HL-60 (cell line): ENCODE data around the gene HIVEP1.

Source experiments
- CTCF ChIP-seq: IDR thresholded peaks from one replicate; pipeline ENCODE4 v1.5.1; 2011; ENCODE audit warnings: low read length, control low read depth, inconsistent platforms; ENCODE audit not compliant: insufficient read depth
- GABPA ChIP-seq: IDR thresholded peaks from 2 replicates; pipeline ENCODE4 v1.6.1; 2012; ENCODE audit warnings: low read depth
- POLR2AphosphoS5 ChIP-seq: IDR thresholded peaks from 2 replicates; pipeline ENCODE4 v1.6.1; 2012; ENCODE audit warnings: low read depth
- SPI1 ChIP-seq: IDR thresholded peaks from 2 replicates; pipeline ENCODE4 v1.6.1; 2012; ENCODE audit warnings: low read depth, mild to moderate bottlenecking, borderline replicate concordance

DNA sequence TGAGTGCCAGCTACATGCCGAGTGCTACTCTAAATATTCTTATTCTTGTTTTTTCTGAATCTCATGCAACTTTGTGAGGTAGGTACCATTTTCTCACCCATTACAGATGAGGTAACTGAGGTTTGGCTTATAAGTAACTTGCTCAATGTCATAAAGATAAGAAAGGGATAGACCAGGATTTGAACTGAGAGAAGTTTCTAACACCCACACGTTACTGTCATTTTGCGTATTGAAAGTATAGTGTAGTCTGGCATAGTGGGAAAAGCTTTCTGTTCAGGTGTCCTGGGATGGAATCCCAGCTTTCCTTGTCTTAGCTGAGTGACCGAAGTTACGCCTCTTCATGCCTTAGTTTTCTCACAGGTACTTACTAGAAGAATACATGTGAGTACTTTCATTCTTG is 50.5 kb downstream of the HIVEP1 start:
- no peak for TF ChIP-seq CTCF
- no peak for TF ChIP-seq POLR2AphosphoS5
- no peak for TF ChIP-seq SPI1
- TF ChIP-seq GABPA, result no peak
